ENCODE data around the gene CD44. TPM values are rescaled to one million over a fixed set of nuclear protein-coding genes. Genes with fewer than 3 reads are reported as not detected.
A peak's percentile ranks its signal among the peaks of the same experiment; 100 is the strongest.
"Not testable (repeated sequence)": the region's sequence is repeated elsewhere in the genome, so short reads cannot be mapped to it uniquely, and the experiment has no call there.

Gene CD44
- total RNA-seq: 100 to 1,000 TPM; 408 to 664 TPM

- Mint-ChIP-seq H3K27ac (peak within 1 kb of the TSS; percentile 100), H3K4me3 (peak within 1 kb of the TSS; percentile 93), H3K9me3 (no peaks in the 10 kb centered on the region), H3K27me3 (no peaks in the 10 kb centered on the region), H3K36me3 (ENCODE audit: low read depth) (peaks cover 61% of the 10 kb centered on the region), H3K4me1 (peaks cover 33% of the 10 kb centered on the region)
- peak; percentile 72 for ATAC-seq (replicated peaks)
These were observed at the start of gene CD44 for GRCh38 chr11:35138943-35139721. CD44 (plus strand) TSS chr11:35139171; CDS start chr11:35139304, 133 bp downstream.

DNA sequence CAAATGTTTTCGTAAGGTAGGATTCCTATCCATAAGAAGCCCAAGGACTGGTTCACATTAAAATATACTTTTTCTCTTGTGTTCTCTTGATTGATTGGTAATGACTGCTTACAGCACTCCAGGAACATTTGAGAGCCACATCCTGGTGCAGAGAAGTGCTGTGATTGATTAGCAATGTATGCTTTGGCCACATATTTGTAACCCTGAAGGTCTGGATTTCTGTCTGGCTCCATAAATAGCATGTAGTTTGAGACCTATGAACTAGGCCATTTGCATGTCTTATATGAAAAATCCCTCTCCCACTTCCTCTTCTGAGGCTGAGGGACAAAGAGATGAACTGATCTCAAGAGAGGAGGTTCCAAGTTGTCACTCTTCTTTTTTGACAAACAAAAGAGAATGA, 49.3 kb upstream of the CD44 start:
- H3K4me3 Mint-ChIP-seq: no peak overlapping the region
- H3K36me3 Mint-ChIP-seq (ENCODE audit: low read depth): no peaks in the 10 kb centered on the region

GRCh38 chr11:35090125-35090524, 48.8 kb upstream of the CD44 start:
- H3K4me3 Mint-ChIP-seq: no peak overlapping the region
- H3K9me3 Mint-ChIP-seq: no peaks in the 10 kb centered on the region
- no peak for ATAC-seq (replicated peaks)
- H3K27ac Mint-ChIP-seq: no peak overlapping the region
- no peaks in the 10 kb centered on the region for H3K36me3 Mint-ChIP-seq (ENCODE audit: low read depth)
- H3K27me3 Mint-ChIP-seq: no peaks in the 10 kb centered on the region
- peaks cover 26% of the 10 kb centered on the region for H3K4me1 Mint-ChIP-seq

More for the DNA sequence above, 49.3 kb upstream of the CD44 start:
- ATAC-seq (replicated peaks): no peak
- peaks cover 27% of the 10 kb centered on the region for H3K4me1 Mint-ChIP-seq
- H3K27ac Mint-ChIP-seq: no peak overlapping the region
- H3K9me3 Mint-ChIP-seq: no peaks in the 10 kb centered on the region
- no peaks in the 10 kb centered on the region for H3K27me3 Mint-ChIP-seq

DNA sequence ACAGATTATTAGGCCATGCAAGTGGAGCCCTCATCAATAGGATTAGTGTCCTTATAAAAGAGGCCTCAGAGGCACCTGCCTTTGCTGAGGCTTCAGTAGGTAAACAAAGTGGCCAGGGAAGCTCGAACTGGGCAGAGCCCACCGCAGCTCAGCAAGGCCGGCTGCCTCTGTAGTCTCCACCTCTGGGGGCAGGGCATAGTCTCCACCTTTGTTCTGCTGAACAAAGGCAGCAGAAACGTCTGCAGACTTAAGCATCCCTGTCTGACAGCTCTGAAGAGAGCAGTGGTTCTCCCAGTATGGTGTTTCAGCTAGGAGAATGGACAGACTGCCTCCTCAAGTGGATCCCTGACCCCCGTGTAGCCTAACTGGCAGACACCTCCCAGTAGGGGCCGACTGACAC, 48.0 kb upstream of the CD44 start:
- not testable (repeated sequence) for H3K27me3 Mint-ChIP-seq; H3K36me3 Mint-ChIP-seq (ENCODE audit: low read depth); ATAC-seq (replicated peaks); H3K9me3 Mint-ChIP-seq; H3K27ac Mint-ChIP-seq; H3K4me3 Mint-ChIP-seq
- H3K4me1 Mint-ChIP-seq: peaks cover 33% of the 10 kb centered on the region

DNA sequence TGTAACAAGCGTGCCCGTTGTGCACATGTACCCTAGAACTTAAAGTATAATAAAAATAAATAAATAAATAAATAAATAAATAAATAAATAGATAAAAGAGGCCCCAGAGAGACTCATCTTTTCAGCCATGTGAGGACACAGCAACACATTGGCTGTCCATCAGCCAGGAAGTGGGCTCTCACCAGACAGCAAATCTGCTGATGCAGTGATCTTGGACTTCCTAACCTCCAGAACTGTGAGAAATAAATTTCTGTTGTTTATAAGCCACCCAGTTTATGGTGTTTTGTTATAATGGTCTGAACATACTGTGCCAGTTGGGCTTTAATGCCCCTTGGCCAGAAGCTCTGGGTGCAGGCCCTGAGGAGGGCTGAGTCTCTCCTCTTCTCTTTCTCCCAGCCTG, 42.2 kb upstream of the CD44 start:
- no peaks in the 10 kb centered on the region for H3K27me3 Mint-ChIP-seq
- H3K4me1 Mint-ChIP-seq: peaks cover 20% of the 10 kb centered on the region
- no peaks in the 10 kb centered on the region for H3K36me3 Mint-ChIP-seq (ENCODE audit: low read depth)
- H3K27ac Mint-ChIP-seq: no peak overlapping the region
- H3K4me3 Mint-ChIP-seq: no peak overlapping the region
- ATAC-seq (replicated peaks): no peak
- H3K9me3 Mint-ChIP-seq: no peaks in the 10 kb centered on the region

DNA sequence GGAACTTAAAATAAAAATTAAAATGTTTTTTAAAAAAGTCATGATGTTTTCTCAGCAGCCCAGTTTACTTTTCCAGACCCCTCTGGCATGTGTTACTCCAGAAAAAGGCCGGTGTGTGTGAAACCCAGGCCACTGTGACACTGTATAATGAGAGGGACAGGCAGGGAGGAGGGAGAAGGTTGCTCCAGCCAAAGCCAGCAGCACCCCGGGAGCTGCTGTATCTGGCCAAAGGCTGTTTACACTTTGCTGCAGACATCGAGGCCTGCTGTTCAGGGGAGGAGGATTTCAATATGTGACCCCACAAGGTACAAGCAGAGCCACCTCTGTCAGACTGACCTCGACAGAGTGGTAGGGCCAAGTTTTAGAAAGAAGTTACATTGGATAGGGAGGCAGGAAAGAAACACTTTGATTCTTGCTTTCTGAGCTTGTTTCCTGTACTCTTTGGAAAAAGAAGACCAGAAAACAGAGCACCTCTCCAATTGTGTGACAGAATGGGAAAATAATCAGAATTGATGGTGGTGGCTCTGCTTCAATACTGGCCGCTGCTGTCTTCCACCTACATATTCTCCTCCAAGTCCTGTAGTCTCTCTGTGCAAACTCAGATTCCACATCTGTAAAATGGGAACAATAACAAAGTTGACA, 41.0 kb upstream of the CD44 start:
- Mint-ChIP-seq H3K27ac (no peak overlapping the region), H3K4me1 (peaks cover 13% of the 10 kb centered on the region), H3K4me3 (no peak overlapping the region), H3K36me3 (ENCODE audit: low read depth) (no peaks in the 10 kb centered on the region), H3K27me3 (no peaks in the 10 kb centered on the region), H3K9me3 (no peaks in the 10 kb centered on the region)
- no peak for ATAC-seq (replicated peaks)

DNA sequence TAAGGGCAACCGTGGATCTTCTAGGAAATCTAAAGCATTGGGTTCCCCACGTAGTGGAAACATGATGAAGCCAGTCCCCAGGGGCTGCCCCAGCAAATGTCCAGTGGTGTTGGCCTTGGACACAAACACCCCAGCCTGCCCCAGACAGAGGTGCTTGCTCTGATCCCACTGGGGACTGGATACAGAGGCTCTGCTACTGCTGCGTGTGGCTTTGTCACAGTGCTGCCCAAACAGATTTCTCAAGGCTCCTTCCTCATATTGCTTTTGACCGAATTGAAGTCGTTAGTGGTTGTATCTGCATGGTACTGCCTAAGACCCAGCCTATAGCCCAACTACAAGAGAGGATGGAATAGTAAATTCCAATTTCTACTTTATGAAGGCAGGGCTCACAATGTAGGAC, 40.1 kb upstream of the CD44 start:
- Mint-ChIP-seq H3K4me1 (peaks cover 13% of the 10 kb centered on the region), H3K4me3 (no peak overlapping the region), H3K27me3 (no peaks in the 10 kb centered on the region), H3K27ac (no peak overlapping the region), H3K9me3 (no peaks in the 10 kb centered on the region), H3K36me3 (ENCODE audit: low read depth) (no peaks in the 10 kb centered on the region)
- ATAC-seq (replicated peaks): no peak

DNA sequence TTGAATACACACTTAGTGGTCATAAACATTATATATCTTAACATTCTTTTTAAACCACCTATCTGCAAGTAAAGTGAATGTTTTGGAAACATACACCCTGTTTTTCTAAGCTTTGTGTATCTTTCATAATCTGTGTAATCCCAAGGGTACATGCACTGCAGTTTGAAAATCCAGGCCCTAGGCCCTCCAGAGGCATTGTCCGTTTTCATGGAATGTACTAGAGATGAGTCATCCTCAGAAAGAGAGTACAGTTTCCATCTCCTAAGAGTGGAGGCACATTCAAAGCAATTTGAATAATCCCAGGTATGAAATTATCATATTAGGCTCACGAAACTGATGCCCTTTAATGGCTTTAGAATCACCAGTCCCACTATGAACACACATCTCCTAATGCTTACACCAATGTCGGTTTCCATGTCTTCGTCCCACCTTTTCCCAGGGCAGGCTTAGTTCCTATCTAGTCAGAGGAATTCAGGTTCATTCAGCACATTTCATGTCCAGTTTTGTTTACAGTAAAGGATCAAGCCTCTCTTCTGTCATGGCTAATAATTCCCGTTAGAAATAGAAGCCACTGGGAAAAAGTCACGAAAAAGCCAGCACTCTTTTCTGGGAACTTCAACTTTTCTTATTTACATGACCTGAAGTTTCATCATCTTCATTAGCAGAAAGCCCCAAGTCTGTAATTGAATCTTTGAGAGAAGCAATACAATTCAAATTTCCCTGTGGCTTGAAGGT, 39.5 kb upstream of the CD44 start:
- ATAC-seq (replicated peaks): no peak
- H3K4me1 Mint-ChIP-seq: peaks cover 13% of the 10 kb centered on the region
- no peak overlapping the region for H3K4me3 Mint-ChIP-seq
- H3K36me3 Mint-ChIP-seq (ENCODE audit: low read depth): no peaks in the 10 kb centered on the region
- no peaks in the 10 kb centered on the region for H3K9me3 Mint-ChIP-seq
- H3K27ac Mint-ChIP-seq: no peak overlapping the region
- H3K27me3 Mint-ChIP-seq: no peaks in the 10 kb centered on the region

GRCh38 chr11:35100013-35100383, 39.0 kb upstream of the CD44 start:
- H3K4me3 Mint-ChIP-seq: no peak overlapping the region
- no peak overlapping the region for H3K27ac Mint-ChIP-seq
- no peaks in the 10 kb centered on the region for H3K36me3 Mint-ChIP-seq (ENCODE audit: low read depth)
- no peaks in the 10 kb centered on the region for H3K27me3 Mint-ChIP-seq
- ATAC-seq (replicated peaks): no peak
- H3K4me1 Mint-ChIP-seq: peaks cover 7% of the 10 kb centered on the region
- no peaks in the 10 kb centered on the region for H3K9me3 Mint-ChIP-seq

DNA sequence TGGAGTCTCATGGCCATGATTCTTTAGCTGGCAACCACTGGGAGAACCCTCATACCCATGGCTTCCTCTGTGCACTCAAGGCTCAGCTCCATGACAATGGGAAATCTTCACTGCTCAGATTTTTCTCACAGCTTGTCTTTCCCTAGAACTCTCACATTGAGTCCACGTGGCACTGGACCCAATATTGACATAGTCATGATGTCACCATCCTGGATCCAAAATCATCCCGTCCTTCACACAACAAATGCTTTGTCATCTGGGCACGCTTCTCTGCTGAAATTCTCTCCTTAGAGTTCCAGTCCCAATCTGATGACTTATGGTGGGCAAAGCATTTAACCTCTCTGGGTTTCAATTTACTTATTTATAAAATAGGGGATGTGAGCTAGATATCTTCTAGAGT, 37.7 kb upstream of the CD44 start:
- ATAC-seq (replicated peaks): no peak
- peaks cover 6% of the 10 kb centered on the region for H3K4me1 Mint-ChIP-seq

DNA sequence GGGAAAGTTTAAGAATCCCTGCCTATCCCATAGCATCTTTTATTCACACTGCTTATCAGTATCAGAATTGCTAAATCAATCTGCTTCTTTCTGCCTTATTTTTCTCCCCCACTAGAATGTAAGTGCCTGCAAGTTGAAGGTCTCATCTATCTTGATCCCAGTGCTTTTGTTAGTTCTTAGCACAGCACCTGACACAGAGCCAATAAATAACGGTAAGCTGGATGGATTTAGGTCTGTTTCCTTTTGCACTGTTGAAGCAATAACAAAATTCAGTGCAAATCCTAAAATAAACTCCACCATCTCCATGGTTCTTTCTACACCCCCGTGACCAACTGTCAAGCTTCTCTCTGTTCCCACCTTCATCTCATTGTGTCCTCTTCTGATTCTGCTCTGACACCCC, 36.7 kb upstream of the CD44 start:
- Mint-ChIP-seq H3K36me3 (ENCODE audit: low read depth) (no peaks in the 10 kb centered on the region), H3K9me3 (no peaks in the 10 kb centered on the region), H3K4me1 (peaks cover 16% of the 10 kb centered on the region), H3K27ac (no peak overlapping the region), H3K27me3 (no peaks in the 10 kb centered on the region), H3K4me3 (no peak overlapping the region)
- no peak for ATAC-seq (replicated peaks)

More for the DNA sequence above, 37.7 kb upstream of the CD44 start:
- Mint-ChIP-seq H3K9me3 (no peaks in the 10 kb centered on the region), H3K4me3 (no peak overlapping the region), H3K36me3 (ENCODE audit: low read depth) (no peaks in the 10 kb centered on the region), H3K27me3 (no peaks in the 10 kb centered on the region), H3K27ac (no peak overlapping the region)

- Mint-ChIP-seq H3K27ac (no peak overlapping the region), H3K9me3 (no peaks in the 10 kb centered on the region), H3K4me1 (peaks cover 25% of the 10 kb centered on the region), H3K4me3 (no peak overlapping the region), H3K27me3 (no peaks in the 10 kb centered on the region), H3K36me3 (ENCODE audit: low read depth) (no peaks in the 10 kb centered on the region)
- ATAC-seq (replicated peaks): no peak
These were observed 35.4 kb upstream of the CD44 start for GRCh38 chr11:35103366-35104208.

- H3K4me1 Mint-ChIP-seq: peaks cover 25% of the 10 kb centered on the region
- no peak overlapping the region for H3K27ac Mint-ChIP-seq
- H3K4me3 Mint-ChIP-seq: no peak overlapping the region
- H3K36me3 Mint-ChIP-seq (ENCODE audit: low read depth): no peaks in the 10 kb centered on the region
- no peaks in the 10 kb centered on the region for H3K9me3 Mint-ChIP-seq
- ATAC-seq (replicated peaks): no peak
- no peaks in the 10 kb centered on the region for H3K27me3 Mint-ChIP-seq
These were observed 34.3 kb upstream of the CD44 start for GRCh38 chr11:35104655-35105054.
